ENCODE measurements around the gene KRT7.

Gene KRT7

GRCh38 chr12:52258335-52258901, 25.4 kb downstream of the KRT7 start:
- Histone ChIP-seq H3K27me3 (ENCODE audit: insufficient read depth, low read depth, severe bottlenecking) (peaks cover 85% of the 10 kb centered on the region), H3K27ac (no peak overlapping the region), H3K36me3 (no peaks in the 10 kb centered on the region), H3K9me3 (ENCODE audit: severe bottlenecking) (peaks cover 11% of the 10 kb centered on the region), H3K4me3 (ENCODE audit: low read depth, low read length) (no peak overlapping the region)
- TF ChIP-seq CTCF (IDR thresholded peaks at IDR 0.05; ENCODE audit: low read depth, low read length), result peak; percentile 11; the same call in 1 of the 2 replicates
- DNase-seq, result peak; percentile 21

GRCh38 chr12:52259657-52260243, 26.7 kb downstream of the KRT7 start:
- H3K9me3 ChIP-seq (ENCODE audit: severe bottlenecking), result peaks cover 11% of the 10 kb centered on the region
- TF ChIP-seq CTCF (IDR thresholded peaks at IDR 0.05; ENCODE audit: low read depth, low read length), result no peak
- H3K36me3 ChIP-seq, result no peaks in the 10 kb centered on the region
- no peak for DNase-seq
- no peak overlapping the region for H3K27ac ChIP-seq
- H3K27me3 ChIP-seq (ENCODE audit: insufficient read depth, low read depth, severe bottlenecking), result peaks cover 92% of the 10 kb centered on the region
- no peak overlapping the region for H3K4me3 ChIP-seq (ENCODE audit: low read depth, low read length)

- DNase-seq, result no peak
- no peak overlapping the region for H3K27ac ChIP-seq
- H3K4me3 ChIP-seq (ENCODE audit: low read depth, low read length), result no peak overlapping the region
- H3K9me3 ChIP-seq (ENCODE audit: severe bottlenecking), result peaks cover 11% of the 10 kb centered on the region
- TF ChIP-seq CTCF (IDR thresholded peaks at IDR 0.05; ENCODE audit: low read depth, low read length), result no peak
- H3K27me3 ChIP-seq (ENCODE audit: insufficient read depth, low read depth, severe bottlenecking), result peaks cover 84% of the 10 kb centered on the region
- no peaks in the 10 kb centered on the region for H3K36me3 ChIP-seq
Observed at GRCh38 chr12:52260361-52261207, 27.5 kb downstream of the KRT7 start.

GRCh38 chr12:52261208-52261484, 28.1 kb downstream of the KRT7 start:
- Histone ChIP-seq H3K36me3 (no peaks in the 10 kb centered on the region), H3K9me3 (ENCODE audit: severe bottlenecking) (peaks cover 11% of the 10 kb centered on the region), H3K27ac (no peak overlapping the region), H3K27me3 (ENCODE audit: insufficient read depth, low read depth, severe bottlenecking) (peaks cover 82% of the 10 kb centered on the region), H3K4me3 (ENCODE audit: low read depth, low read length) (no peak overlapping the region)
- no peak for TF ChIP-seq CTCF (IDR thresholded peaks at IDR 0.05; ENCODE audit: low read depth, low read length)
- DNase-seq, result no peak

GRCh38 chr12:52262286-52262685, 29.2 kb downstream of the KRT7 start:
- no peak for TF ChIP-seq CTCF (IDR thresholded peaks at IDR 0.05; ENCODE audit: low read depth, low read length)
- peaks cover 14% of the 10 kb centered on the region for H3K9me3 ChIP-seq (ENCODE audit: severe bottlenecking)
- no peaks in the 10 kb centered on the region for H3K36me3 ChIP-seq
- no peak overlapping the region for H3K27ac ChIP-seq
- no peak overlapping the region for H3K4me3 ChIP-seq (ENCODE audit: low read depth, low read length)
- peaks cover 79% of the 10 kb centered on the region for H3K27me3 ChIP-seq (ENCODE audit: insufficient read depth, low read depth, severe bottlenecking)
- no peak for DNase-seq
